Effector CD4-positive, alpha-beta T cell (primary cell): ENCODE measurements around the gene TPP2.

Experiments used
- DNase-seq: peaks from one replicate; pipeline ENCODE4 v3.0.0-alpha.2; 2020

Gene TPP2

GRCh38 chr13:102597029-102597961 is 509 bp downstream of the TPP2 start:
- peak; percentile 16 for DNase-seq

GRCh38 chr13:102598061-102598460 is 1.3 kb downstream of the TPP2 start:
- DNase-seq, result no peak

- DNase-seq, result no peak
Observed at GRCh38 chr13:102599426-102600012, 2.7 kb downstream of the TPP2 start.

- no peak for DNase-seq
Observed at GRCh38 chr13:102606537-102607309, 9.9 kb downstream of the TPP2 start.

- DNase-seq, result no peak
Observed at GRCh38 chr13:102608974-102609373, 12.2 kb downstream of the TPP2 start.

GRCh38 chr13:102609696-102610095 is 12.9 kb downstream of the TPP2 start:
- DNase-seq, result no peak

- DNase-seq, result no peak
Observed at GRCh38 chr13:102610296-102610895, 13.6 kb downstream of the TPP2 start.

- DNase-seq, result no peak
Observed at GRCh38 chr13:102617697-102618350, 21.0 kb downstream of the TPP2 start.

- DNase-seq, result no peak
Observed at GRCh38 chr13:102620516-102620915, 23.7 kb downstream of the TPP2 start.

- DNase-seq, result no peak
Observed at GRCh38 chr13:102626928-102627327, 30.1 kb downstream of the TPP2 start.

- no peak for DNase-seq
Observed at GRCh38 chr13:102628559-102628958, 31.8 kb downstream of the TPP2 start.

- no peak for DNase-seq
Observed at GRCh38 chr13:102631198-102631597, 34.4 kb downstream of the TPP2 start.

- DNase-seq, result no peak
Observed at GRCh38 chr13:102638741-102639140, 42.0 kb downstream of the TPP2 start.

- no peak for DNase-seq
Observed at GRCh38 chr13:102642029-102642428, 45.2 kb downstream of the TPP2 start.

GRCh38 chr13:102642475-102642874 is 45.7 kb downstream of the TPP2 start:
- DNase-seq, result no peak

GRCh38 chr13:102643656-102644055 is 46.9 kb downstream of the TPP2 start:
- DNase-seq, result no peak

- no peak for DNase-seq
Observed at GRCh38 chr13:102645701-102646100, 48.9 kb downstream of the TPP2 start.

GRCh38 chr13:102648046-102648445 is 51.3 kb downstream of the TPP2 start:
- no peak for DNase-seq

GRCh38 chr13:102650444-102650843 is 53.7 kb downstream of the TPP2 start:
- no peak for DNase-seq

- DNase-seq, result no peak
Observed at GRCh38 chr13:102651392-102651791, 54.6 kb downstream of the TPP2 start.

GRCh38 chr13:102651892-102652291 is 55.1 kb downstream of the TPP2 start:
- no peak for DNase-seq

- no peak for DNase-seq
Observed at GRCh38 chr13:102654756-102655155, 58.0 kb downstream of the TPP2 start.

- no peak for DNase-seq
Observed at GRCh38 chr13:102657630-102658029, 60.8 kb downstream of the TPP2 start.
